DND-41 (cell line): ENCODE measurements around the gene ARHGAP15.

Experiments used
- ATAC-seq: fragments of 200-7000 bp; cut with Tn5 transposase; 3 replicates; pipeline ENCODE4 v1.9.1; 2021; ENCODE audit warnings: low read depth; ENCODE audit not compliant: insufficient read depth
- DNase-seq: peaks from one replicate; pipeline ENCODE4 v3.0.0-alpha.2; 2020
- H2AFZ ChIP-seq: 2 replicates; pipeline ENCODE4 v1.6.0; 2012; ENCODE audit warnings: low read depth, low read length
- H3K27ac ChIP-seq: 2 replicates; pipeline ENCODE4 v1.5.1; 2012; ENCODE audit warnings: low read length, inconsistent platforms
- H3K27me3 ChIP-seq: fragments of 200-600 bp; sonication (generic); 2 replicates; pipeline ENCODE4 v1.6.0; 2012; ENCODE audit warnings: low read length, mild to moderate bottlenecking, inconsistent platforms; ENCODE audit not compliant: insufficient read depth, poor library complexity
- H3K36me3 ChIP-seq: 2 replicates; pipeline ENCODE4 v1.5.1; 2012; ENCODE audit warnings: low read length, inconsistent platforms; ENCODE audit not compliant: insufficient read depth
- H3K4me1 ChIP-seq: 2 replicates; pipeline ENCODE4 v1.5.1; 2012; ENCODE audit warnings: mild to moderate bottlenecking, low read length; ENCODE audit not compliant: insufficient read depth
- H3K4me2 ChIP-seq: 2 replicates; pipeline ENCODE4 v1.6.0; 2012; ENCODE audit warnings: mild to moderate bottlenecking, moderate library complexity, low read length, inconsistent platforms; ENCODE audit not compliant: insufficient read depth
- H3K4me3 ChIP-seq, 2 experiments: fragments of 200-600 bp in 1 of 2; shearing (Covaris generic) in 1 of 2; 2 replicates each; pipeline ENCODE4 v1.5.1; 2012 to 2016; ENCODE audit warnings: inconsistent platforms in 2 of 2, low read length in 2 of 2, mild to moderate bottlenecking in 2 of 2, low read depth in 1 of 2, moderate library complexity in 1 of 2
- H3K79me2 ChIP-seq: 2 replicates; pipeline ENCODE4 v1.6.0; 2012; ENCODE audit warnings: low read length, inconsistent platforms; ENCODE audit not compliant: insufficient read depth
- H3K9ac ChIP-seq: 2 replicates; pipeline ENCODE4 v1.6.0; 2012; ENCODE audit warnings: low read depth, mild to moderate bottlenecking, inconsistent platforms, low read length, moderate library complexity
- H3K9me3 ChIP-seq: 2 replicates; pipeline ENCODE4 v1.5.1; 2012; ENCODE audit warnings: low read length, moderate library complexity, mild to moderate bottlenecking, inconsistent platforms; ENCODE audit not compliant: insufficient read depth, severe bottlenecking
- H4K20me1 ChIP-seq: 2 replicates; pipeline ENCODE4 v1.6.0; 2012; ENCODE audit warnings: low read length; ENCODE audit not compliant: insufficient read depth
- EZH2 ChIP-seq: IDR thresholded peaks from 3 replicates; pipeline ENCODE4 v1.6.1; 2012; ENCODE audit warnings: borderline replicate concordance, low read depth, mild to moderate bottlenecking, moderate library complexity, low read length, inconsistent platforms; ENCODE audit not compliant: severe bottlenecking
- TF ChIP-seq, protein P1 (sequence below): IDR thresholded peaks from 2 replicates; pipeline ENCODE4 v1.5.1; 2012; ENCODE audit warnings: borderline replicate concordance, low read length, moderate library complexity, mild to moderate bottlenecking; ENCODE audit not compliant: poor library complexity, severe bottlenecking; ENCODE audit errors: extremely low read depth

ARHGAP15 gene

GRCh38 chr2:143742581-143742980 is 613.4 kb downstream of the ARHGAP15 start:
- Histone ChIP-seq H3K9ac (no peak overlapping the region), H4K20me1 (0 out of 2 replicates have a peak, but pooled peaks cover 3% of the 10 kb centered on the region), H3K27ac (no peak overlapping the region), H3K9me3 (no peaks in the 10 kb centered on the region), H3K4me2 (no peak overlapping the region), H3K4me1 (no peaks in the 10 kb centered on the region), H3K4me3 (no peak overlapping the region), H3K36me3 (peaks cover 23% of the 10 kb centered on the region; the same call in 1 of the 2 replicates), H2AFZ (no peak overlapping the region), H3K27me3 (no peaks in the 10 kb centered on the region), H3K79me2 (no peaks in the 10 kb centered on the region)
- DNase-seq (no peak), ATAC-seq (0 out of 3 replicates have a peak, but pooled peaks have one; percentile 31)
- no peak for TF ChIP-seq EZH2
- TF ChIP-seq, protein P1, sequence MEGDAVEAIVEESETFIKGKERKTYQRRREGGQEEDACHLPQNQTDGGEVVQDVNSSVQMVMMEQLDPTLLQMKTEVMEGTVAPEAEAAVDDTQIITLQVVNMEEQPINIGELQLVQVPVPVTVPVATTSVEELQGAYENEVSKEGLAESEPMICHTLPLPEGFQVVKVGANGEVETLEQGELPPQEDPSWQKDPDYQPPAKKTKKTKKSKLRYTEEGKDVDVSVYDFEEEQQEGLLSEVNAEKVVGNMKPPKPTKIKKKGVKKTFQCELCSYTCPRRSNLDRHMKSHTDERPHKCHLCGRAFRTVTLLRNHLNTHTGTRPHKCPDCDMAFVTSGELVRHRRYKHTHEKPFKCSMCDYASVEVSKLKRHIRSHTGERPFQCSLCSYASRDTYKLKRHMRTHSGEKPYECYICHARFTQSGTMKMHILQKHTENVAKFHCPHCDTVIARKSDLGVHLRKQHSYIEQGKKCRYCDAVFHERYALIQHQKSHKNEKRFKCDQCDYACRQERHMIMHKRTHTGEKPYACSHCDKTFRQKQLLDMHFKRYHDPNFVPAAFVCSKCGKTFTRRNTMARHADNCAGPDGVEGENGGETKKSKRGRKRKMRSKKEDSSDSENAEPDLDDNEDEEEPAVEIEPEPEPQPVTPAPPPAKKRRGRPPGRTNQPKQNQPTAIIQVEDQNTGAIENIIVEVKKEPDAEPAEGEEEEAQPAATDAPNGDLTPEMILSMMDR, result no peak

DNA sequence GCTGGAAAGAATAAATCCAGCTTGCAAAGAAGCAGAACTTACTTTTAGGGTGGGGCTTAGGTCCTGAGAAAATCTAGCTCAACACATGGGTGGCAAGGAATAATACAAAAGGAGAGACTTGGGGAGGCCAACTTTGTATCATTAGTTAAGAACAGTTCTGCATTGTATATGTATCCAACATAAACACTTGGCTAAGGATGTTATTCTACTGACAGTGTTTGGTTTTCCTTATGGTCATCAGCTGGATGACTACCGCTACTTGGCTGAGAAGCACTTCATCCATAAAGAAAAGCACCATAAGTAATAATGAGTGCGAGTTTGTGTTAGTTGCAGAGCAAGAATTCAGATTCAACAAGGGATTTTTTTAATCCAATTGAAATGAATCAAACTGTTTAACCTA is 614.9 kb downstream of the ARHGAP15 start:
- ATAC-seq (no peak), DNase-seq (no peak)
- Histone ChIP-seq H3K4me1 (no peaks in the 10 kb centered on the region), H3K9ac (no peak overlapping the region), H3K27ac (no peak overlapping the region), H3K4me2 (no peak overlapping the region), H3K79me2 (no peaks in the 10 kb centered on the region), H3K9me3 (no peaks in the 10 kb centered on the region), H3K36me3 (peaks cover 26% of the 10 kb centered on the region; the same call in 1 of the 2 replicates), H2AFZ (no peak overlapping the region), H3K27me3 (no peaks in the 10 kb centered on the region), H3K4me3 (no peak overlapping the region), H4K20me1 (0 out of 2 replicates have a peak, but pooled peaks cover 3% of the 10 kb centered on the region)
- TF ChIP-seq EZH2, result no peak
- TF ChIP-seq, protein P1, result no peak

- Histone ChIP-seq H3K27me3 (no peaks in the 10 kb centered on the region), H2AFZ (no peak overlapping the region), H3K9me3 (no peaks in the 10 kb centered on the region), H3K79me2 (no peaks in the 10 kb centered on the region), H3K27ac (no peak overlapping the region), H3K4me3 (no peak overlapping the region), H4K20me1 (0 out of 2 replicates have a peak, but pooled peaks cover 3% of the 10 kb centered on the region), H3K4me1 (no peaks in the 10 kb centered on the region), H3K9ac (no peak overlapping the region), H3K4me2 (no peak overlapping the region), H3K36me3 (peaks cover 24% of the 10 kb centered on the region; the same call in 1 of the 2 replicates)
- DNase-seq (no peak), ATAC-seq (no peak)
- no peak for TF ChIP-seq EZH2
- TF ChIP-seq, protein P1, result no peak
These were observed 615.8 kb downstream of the ARHGAP15 start for GRCh38 chr2:143745060-143745459.

DNA sequence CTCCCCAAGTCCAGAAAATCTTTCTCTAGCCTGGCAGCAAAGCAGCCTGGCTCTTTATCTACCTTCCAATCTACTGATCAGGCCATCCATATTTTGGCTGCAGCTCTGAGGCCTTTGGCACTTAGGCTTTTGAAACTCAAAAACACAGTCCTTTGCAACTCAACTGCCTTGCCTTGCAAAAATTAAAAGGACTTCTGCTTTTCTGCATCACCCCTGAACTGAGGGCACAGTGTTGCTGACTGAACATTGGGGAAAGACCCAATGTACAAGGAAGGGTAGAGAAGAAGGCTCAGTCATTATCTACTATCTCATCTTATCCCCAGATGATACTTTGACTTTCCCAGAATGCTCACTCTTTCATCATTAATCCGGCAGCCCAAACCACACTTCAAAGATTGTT is 625.5 kb downstream of the ARHGAP15 start:
- no peak for DNase-seq
- H3K9ac ChIP-seq, result no peak overlapping the region

More for the DNA sequence above, 625.5 kb downstream of the ARHGAP15 start:
- H3K36me3 ChIP-seq, result peaks cover 12% of the 10 kb centered on the region; the same call in 1 of the 2 replicates
- H3K4me3 ChIP-seq, result no peak overlapping the region
- TF ChIP-seq, protein P1, result no peak
- TF ChIP-seq EZH2, result no peak
- H3K27ac ChIP-seq, result no peak overlapping the region
- H3K9me3 ChIP-seq, result no peaks in the 10 kb centered on the region
- no peak overlapping the region for H3K4me2 ChIP-seq
- H3K27me3 ChIP-seq, result no peaks in the 10 kb centered on the region
- H4K20me1 ChIP-seq, result no peaks in the 10 kb centered on the region
- H3K79me2 ChIP-seq, result no peaks in the 10 kb centered on the region
- no peaks in the 10 kb centered on the region for H3K4me1 ChIP-seq
- no peak for ATAC-seq
- no peak overlapping the region for H2AFZ ChIP-seq
